HG02678 (cell line): ENCODE measurements around the gene OGFOD3.
A peak's percentile ranks its signal among the peaks of the same experiment; 100 is the strongest.
"Not testable (repeated sequence)": the region's sequence is repeated elsewhere in the genome, so short reads cannot be mapped to it uniquely, and the experiment has no call there.

Source experiments
- ATAC-seq: cut with Tn5 transposase; IDR thresholded peaks from one replicate; pipeline ENCODE4 v1.9.1; 2021; ENCODE audit warnings: mild to moderate bottlenecking, moderate library complexity; ENCODE audit not compliant: unreplicated experiment

The OGFOD3 gene

DNA sequence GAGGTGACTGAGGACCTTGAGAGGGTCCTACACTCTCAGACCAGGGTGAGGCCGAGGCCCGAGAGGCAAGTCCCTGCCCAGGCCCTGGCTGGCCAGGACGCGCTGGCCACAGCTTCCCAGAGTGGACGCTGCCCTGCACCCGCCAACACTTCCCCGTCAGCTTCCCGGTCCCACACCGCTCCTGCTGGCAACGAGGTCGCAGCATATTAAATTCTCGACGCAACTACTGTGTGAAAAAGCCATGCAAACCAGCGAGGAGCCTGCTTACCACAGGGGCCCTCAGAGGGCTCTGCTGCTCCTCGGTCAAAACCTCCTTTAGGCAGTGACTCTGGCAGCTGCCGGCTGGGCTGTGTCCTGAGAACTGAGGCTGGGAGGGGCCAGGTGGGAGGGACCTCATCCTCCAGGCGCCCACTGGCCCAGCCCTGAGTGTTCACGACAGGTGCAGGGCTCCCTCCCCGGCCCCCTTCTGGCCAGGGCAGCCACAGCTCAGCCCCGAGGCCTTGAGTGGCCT, 61.5 kb downstream of the OGFOD3 start:
- no peak for ATAC-seq

DNA sequence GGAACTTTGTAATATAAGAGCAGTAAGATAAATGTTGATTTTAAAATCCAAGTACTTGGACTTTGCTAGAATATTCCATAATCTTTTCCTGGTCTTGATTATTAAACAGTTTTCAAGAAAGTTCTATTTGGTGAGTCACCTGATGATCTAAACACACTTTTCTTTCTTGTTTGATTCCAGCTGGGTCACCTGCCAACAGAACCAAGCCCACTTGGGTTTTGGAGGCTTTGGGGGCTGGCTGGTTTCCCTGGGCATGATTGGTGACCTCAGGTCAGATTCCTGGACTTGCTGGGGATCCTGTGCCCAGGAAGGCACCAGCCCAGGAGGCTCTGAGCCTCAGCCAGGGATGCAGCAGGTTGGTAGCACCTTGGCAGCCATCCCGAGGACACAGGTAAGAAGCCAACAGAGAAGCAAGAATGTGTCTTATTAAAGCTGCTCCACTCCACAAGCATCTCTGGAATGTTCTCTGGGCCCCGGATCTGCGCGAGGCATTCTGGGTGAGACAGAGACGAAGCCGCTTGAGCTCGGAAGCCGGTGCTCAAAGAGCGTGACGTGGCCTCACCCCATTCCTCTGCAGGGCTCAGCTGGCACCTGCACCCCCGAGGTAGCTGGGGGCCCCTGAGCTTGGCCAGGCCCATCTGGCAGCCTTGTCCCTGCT, 62.5 kb downstream of the OGFOD3 start:
- no peak for ATAC-seq

DNA sequence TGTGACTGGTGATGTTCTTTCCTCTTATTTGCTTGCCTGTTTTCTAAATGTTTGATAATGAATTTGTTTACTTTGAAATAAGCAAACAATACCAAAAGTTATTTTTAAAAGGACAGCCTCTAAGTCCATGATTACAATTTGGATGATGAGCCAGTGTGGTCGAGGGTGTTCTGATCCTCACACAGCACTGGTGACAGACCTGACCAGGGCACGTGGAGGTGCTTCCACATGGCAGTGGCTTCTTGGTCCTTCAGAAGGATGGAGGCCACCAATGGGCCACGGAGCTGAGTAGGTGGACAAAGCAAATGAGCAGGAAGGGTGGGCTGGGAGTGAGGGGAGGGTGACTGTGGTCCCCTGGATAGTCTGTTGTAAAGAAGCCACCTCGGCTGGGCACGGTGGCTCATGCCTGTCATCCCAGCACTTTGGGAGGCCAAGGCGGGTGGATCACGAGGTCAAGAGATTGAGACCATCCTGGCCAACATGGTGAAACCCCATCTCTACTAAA, 63.5 kb downstream of the OGFOD3 start:
- no peak for ATAC-seq

DNA sequence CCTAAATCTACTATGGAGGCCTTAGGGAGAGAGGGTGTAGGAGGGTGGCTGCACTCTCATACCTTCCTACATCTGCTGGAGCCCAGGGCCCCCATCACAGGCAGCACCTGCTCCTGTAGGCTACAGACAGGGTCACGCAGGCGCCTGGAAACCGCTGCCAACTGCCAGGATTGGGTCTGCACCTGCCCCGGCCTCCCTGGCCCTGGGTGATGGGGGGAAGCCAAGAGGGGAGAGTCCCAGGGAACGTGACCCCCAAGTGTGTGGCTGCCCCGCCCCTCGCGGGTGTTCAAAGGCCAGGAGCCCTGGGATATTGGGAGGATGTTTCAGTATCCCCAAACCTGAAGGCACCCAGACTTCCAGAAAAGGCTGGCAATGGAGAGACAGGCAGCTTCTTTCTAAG, 64.9 kb downstream of the OGFOD3 start:
- ATAC-seq = no peak

DNA sequence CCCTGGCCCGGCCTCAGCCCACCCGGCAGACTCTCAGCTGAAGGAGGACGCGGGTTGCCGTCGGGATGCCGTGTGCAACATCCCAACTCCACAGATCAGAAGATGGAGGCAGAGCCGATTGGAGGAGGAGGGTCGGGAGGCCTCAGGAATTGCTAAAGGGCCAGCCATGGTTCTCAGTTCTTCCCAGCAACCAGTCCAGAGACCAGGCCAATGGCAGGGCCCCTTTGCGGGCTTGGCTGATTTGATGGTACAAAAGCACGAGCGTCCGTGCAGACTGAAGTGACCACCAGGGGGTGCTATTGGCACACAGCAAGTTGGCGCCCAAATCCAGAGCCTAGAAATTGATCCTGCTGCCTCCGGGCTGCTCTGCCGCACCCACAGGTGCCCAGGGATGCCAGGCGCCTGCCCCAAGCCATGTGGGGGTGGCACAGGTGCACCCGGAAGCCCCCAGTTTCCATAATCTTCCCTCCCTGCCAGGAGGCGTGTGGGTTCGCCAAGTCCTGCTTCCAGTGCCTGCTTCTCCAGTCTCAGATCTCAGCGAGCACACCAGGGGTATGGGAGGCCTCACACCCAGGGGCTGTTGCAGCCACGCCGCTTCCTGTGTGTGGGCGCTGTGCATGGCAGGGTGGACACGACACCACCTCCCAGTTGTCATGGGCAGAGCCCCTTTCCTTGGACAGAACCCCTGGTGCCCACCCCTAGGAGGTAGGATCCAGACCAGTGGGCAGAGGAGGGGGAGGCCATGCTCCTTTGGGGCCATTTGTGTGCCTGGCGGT, 66.5 kb downstream of the OGFOD3 start:
- peak; percentile 41 for ATAC-seq

DNA sequence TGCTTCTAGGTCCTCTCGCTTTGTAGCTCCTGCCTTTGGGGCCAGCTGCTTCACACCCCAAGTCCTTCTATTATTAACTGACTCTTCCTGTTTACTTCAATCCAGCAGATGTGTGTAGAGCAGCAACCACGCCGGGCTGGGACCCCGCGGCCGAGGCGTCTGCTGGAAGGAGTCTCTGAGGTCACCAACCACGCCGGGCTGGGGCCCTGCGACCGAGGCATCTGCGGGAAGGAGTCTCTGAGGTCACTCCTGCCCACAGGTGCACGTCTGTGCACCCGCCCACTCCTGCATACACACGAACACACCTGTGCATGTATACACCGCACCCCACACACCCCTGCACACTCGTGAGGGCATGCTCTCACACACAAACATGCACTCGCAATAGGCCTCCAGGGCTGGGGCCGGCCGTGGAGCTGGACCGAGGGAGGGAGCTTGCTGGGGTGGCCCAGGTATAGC, 67.1 kb downstream of the OGFOD3 start:
- ATAC-seq = peak; percentile 54

DNA sequence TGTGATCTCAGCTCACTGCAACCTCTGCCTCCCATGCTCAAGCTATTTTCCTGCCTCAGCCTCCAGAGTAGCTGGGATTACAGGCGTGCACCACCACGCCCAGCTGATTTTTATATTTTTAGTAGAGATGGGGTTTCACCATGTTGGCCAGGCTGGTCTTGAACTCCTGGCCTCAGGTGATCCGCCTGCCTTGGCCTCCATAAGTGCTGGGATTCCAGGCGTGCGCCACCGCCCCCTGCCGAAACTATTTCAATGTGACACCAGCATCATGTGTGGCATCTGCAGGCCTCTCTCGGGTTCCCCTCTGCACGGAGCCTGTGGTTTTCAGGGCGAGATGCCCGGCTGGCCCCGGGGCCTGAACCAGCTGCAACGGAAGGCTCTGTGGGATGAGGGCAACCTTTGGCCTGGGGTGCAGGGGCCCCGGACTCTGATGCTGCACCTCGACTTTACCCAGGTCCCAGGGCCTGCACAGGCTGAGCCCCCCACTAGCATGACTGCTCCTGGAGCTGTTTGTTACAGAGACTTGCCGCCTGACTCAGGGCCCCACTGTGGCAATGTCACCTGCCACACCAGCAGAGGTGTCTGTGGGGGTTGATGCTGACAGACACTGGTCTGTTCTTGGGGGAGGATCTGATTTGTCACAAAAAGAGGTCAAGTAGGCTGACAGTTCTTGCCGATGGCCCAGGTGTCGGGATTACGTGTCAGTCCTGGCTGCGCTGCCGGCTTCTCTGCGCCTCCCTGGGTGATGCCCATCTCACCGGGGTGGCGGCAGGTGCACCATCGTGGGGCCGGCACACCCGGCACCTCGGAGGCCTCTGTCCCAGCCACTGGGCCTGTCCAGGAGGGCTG, 68.0 kb downstream of the OGFOD3 start:
- ATAC-seq = no peak

DNA sequence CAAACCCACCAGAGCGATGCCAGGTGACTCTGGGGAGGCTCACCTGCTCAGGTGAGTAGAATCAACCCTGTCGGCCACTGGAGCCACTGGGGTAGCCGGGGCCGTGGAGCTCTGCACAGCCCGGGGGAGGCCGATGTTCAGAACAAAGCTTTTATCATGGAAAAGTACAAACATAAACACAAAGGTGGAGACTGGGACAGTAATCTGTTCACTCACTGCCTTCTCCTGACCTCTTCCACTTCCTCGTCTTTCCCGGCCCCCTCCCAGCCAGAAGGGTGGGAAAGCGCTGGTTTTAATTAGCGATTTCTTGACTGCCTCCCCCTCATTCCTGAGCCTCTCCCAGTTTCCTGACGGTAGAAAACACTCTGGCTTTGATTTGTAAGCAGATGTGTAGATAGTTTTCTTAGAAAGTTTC, 69.1 kb downstream of the OGFOD3 start:
- no peak for ATAC-seq

DNA sequence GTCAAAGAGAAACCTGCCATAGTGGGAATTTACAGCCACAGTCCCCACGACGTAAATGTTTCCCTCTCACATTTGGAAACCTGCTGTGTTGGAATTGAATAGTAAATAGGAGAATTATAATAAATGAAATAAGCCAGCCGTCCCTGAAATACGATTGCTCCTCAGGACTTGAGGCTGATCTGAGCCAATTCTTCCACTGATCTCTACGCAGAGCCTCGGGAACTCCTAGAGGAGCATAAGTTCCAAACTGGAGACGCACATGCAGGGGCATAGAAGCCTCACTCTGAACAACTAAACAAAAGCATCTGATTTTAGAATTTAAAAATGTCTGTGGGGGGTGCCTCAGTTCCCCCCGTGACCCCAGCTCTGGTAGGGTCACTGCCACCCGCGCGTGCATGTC, 69.5 kb downstream of the OGFOD3 start:
- ATAC-seq = no peak

DNA sequence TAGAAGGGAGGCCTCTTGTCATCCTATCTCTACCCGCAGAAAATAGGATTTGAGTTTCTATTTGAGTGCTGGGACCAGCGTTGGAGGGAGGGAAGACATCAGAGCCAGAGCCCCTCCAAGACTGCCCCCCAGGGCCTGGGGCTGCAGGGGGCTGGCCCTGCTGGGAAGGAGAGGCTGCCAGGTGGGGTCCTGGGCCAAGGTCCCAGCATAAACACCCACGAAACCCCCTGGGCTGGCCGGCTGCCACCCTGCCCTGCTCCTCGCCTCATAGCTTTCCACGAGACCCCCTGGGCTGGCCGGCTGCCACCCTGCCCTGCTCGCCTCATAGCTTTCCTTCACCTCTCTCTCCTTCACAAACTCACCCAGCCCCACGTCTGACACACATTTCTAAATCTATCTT, 70.0 kb downstream of the OGFOD3 start:
- ATAC-seq = no peak

DNA sequence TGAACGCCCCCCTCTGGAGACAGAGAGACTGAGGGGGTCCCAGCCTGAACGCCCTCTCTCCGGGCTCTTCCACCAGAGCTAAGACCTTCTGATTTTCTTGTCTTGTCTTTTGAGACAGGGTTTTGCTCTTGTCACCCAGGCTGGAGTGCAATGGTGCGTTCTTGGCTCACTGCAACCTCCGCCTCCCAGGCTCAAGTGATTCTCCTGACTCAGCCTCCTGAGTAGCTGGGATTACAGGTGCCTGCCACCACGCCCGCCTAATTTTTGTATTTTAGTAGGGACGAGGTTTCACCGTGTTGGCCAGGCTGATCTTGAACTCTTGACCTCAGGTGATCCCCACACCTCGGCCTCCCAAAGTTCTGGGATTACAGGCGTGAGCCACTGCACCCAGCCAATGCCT, 70.4 kb downstream of the OGFOD3 start:
- ATAC-seq = not testable (repeated sequence)

DNA sequence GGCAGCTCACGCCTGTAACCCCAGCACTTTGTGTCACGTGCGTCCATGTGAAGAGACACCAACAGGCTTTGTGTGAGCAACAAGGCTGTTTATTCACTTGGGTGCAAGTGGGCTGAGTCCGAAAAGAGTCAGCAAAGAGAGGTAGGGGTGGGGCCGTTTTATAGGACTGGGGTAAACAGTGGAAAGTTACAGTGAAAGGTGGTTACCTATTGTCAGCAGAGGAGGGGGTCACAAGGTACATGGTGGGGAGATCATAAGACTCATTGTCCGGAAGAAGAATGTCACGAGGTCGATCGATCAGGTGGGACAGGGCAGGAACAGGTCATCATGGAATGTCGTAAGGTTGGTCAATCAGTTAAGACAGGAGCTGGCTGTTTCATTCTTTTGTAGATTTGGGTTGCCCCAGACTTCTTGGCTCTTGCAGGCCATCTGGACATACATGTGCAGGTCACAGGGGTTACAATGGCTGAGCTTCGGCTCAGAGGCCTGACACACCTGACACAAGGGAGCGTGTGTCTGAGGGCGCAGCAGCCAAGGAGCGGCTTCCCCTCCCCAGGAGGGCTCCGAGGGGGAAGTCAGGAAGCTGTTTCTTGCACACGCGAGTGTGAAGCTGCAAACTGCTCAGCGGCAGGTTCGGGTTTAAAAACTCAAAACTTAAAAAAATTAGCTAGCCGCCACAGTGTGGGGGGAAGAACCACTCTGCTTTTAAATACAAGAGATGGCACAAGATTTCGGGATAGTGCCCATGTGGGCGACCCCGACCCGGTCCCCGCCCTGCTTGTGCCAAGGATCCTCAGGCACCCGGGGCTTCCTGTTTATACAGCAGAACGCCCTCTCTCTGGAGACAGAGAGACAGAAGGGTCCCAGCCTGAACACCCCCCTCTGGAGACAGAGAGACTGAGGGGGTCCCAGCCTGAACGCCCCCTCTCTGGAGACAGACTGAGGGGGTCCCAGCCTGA, 71.8 kb downstream of the OGFOD3 start:
- ATAC-seq = no peak

DNA sequence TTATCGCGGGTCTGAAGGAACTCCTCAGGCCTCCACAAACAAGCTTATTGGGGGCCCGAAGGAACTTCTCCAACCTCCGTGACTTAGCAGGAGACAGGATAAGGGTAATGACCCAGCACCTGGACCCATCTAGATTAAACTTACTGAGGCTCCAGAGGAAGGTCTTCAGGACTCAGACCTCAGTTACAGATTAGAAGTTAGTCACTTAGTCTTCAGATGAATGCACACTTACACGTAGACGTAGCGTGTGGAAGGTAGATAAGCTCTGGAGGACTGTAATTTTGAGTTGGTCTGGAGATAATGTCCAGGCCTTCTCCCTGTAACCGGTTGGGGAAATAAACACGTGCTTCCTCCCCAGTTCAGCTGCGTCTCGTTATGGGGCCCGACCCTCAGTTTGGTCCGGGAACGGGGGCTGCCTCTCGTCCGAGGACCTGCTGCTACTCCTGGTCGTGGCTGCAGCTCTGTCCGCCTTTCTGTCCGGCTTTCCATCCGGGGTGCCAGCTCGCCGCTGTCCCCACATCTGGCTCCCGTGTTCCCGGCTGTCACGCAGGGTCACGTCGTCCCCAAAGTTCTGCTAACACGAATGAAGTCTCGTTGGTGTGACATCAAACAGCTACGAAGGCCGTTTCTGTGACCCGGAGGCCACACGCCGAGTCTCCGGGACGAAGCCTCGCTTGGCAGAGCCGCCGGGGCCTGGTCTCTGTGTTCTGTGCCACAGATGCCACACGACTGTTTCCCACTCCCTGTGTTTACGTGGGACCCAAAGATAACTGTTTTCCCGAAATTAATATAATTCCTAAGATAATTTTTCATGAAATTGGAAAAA, 73.0 kb downstream of the OGFOD3 start:
- no peak for ATAC-seq

DNA sequence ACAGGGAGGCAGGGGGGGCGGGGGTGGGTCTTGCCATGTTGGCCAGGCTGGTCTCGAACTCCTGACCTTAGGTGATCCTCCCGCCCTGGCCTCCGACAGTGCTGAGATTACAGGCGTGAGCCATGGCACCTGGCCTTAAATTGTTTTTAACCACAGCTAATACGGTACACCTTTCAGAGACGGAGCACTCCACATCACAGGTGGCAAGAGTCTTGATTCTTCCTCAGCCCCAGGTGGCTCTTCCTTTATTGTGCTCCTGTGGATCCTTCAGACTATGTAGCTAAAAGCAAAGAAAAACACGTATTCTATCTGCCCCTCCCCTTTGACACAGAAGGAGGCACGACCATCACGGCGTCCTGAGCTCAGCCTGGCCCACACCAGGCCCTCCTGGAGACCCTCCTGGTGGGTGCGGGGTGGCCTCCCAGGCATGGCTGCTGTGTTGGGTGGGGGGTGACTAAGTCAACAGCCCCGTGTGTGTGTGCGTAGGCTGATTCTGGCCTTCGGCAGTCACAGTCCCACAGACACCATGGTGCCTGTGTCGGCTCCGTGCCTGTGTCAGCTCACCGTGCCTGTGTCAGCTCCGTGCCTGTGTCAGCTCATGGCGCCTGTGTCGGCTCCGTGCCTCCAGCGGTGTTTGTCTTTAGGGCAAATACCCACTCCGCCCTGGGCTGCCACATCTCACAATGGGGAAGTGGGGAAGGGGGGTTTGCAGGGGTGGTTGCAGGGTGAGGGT, 74.0 kb downstream of the OGFOD3 start:
- ATAC-seq = no peak

DNA sequence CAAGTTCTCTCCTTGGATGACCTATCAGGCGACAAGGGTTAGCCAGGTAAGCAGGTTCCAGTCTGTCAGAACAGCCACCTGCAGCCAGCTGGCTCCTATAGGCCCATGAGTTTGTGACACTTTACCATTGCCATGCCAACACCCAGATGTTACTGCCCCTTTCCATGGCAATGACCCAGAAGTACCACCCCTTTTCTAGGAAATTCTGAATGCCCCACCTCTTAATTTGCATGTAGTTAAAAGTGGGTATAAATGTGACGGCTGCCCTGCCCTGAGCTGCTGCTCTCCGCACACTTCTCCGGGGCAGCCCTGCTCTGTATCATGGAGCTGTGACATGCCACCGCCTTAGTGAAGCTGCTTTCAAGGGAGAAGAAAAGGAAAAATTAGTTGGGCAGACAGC, 74.8 kb downstream of the OGFOD3 start:
- ATAC-seq = no peak

DNA sequence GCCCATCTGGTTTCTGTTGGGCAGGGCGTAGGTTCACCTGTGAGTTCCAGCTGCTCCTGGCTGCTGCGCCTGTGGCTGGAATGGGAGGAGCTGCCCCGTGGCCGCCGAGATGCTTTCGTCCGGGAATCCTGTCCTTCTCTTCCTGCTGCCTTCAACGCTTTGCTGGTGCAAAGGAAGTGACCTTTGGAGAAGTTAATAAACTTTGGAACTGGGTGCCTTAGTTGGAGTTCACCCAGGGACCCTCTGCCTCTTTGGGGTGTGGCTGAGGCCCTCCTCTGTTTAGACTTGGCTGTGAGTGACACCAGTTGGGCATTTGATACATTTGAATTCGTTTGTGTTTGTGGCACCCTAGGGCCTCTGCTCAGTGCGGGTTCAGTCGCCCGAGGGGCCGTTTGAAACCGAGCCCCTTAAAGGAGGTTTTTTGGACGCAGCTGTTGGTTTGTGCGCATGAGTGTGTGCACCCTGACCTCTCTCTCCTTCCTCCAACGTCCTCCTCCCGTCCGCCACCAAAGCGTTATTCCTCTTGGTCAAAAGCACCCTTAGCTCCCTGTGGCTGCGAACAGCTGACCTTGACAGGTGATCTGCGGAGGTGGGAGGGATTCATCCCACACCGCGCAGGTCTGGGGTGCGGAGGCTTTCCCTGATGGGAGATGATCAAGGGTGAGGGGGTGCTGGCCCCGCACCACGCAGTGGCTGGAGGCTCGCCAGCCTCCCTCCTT, 75.9 kb downstream of the OGFOD3 start:
- no peak for ATAC-seq

DNA sequence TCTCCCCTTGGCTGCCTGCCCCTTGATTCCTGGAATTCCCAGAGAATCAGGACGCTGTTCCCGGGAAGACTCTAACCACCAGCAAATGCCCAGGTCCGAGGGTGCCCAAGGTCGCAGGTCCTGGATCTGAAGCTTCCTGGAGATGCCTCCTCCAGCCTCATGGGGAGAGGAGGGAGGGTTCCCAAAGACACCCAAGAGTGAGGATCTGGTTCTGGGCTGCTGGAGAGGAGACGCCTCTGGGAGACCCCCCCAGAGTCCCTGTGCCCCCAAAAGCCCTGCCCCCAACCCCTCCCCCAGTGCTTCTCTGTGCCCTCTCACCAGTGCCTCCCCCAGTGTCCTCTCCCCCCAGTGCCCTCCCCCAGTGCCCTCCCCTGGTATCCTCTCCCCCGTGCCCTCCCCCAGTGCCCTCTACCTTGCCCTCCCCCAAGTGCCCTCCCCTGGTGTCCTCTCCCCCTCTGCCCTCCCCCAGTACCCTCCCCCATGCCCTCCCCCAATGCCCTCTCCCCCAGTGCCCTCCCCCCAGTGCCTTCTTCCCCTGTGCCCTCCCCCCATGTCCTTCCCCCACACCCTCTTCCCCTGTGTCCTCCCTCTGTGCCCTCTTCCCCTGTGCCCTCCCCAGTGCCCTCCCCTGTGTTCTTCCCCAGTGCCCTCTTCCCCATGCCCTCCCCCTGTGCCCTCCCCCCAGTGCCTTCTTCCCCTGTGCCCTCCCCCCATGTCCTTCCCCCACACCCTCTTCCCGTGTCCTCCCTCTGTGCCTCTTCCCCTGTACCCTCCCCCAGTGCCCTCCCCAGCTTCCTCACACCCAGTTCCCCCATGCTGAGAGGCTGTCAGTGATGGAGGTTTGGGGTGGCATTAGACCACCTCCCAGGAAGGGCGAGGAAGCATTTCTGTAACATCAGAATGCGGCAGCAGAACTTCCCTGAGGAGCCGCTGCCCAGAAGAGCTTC, 78.5 kb downstream of the OGFOD3 start:
- ATAC-seq = no peak
